GM10266 (cell line): Measurements from ENCODE around the gene PTPRB.

Experiments used
- DNase-seq: peaks from one replicate; pipeline ENCODE4 v3.0.0; 2012; ENCODE audit errors: extremely low spot score
- TF ChIP-seq, protein P1 (sequence below): IDR thresholded peaks from 2 replicates; pipeline ENCODE4 v1.5.1; 2012; ENCODE audit warnings: mild to moderate bottlenecking, low read depth; ENCODE audit not compliant: control insufficient read depth, insufficient read depth; ENCODE audit errors: missing control alignments

Gene PTPRB

DNA sequence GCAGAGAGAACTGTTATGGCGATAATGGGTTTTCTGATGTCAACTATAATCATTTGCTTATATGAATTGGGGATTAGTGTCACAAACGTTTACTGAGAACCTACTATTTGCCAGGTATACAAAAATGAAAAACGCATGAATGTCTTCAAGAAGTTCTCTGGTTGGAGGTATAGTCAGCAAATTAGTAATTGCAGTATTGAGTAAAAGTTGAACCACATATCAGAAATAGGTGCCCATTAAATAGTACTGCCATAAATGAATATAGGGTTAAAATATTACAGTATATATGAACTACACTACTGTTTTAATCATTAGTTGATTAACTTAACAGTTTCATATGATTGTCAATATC lies 60.0 kb downstream of the PTPRB start:
- TF ChIP-seq, protein P1, sequence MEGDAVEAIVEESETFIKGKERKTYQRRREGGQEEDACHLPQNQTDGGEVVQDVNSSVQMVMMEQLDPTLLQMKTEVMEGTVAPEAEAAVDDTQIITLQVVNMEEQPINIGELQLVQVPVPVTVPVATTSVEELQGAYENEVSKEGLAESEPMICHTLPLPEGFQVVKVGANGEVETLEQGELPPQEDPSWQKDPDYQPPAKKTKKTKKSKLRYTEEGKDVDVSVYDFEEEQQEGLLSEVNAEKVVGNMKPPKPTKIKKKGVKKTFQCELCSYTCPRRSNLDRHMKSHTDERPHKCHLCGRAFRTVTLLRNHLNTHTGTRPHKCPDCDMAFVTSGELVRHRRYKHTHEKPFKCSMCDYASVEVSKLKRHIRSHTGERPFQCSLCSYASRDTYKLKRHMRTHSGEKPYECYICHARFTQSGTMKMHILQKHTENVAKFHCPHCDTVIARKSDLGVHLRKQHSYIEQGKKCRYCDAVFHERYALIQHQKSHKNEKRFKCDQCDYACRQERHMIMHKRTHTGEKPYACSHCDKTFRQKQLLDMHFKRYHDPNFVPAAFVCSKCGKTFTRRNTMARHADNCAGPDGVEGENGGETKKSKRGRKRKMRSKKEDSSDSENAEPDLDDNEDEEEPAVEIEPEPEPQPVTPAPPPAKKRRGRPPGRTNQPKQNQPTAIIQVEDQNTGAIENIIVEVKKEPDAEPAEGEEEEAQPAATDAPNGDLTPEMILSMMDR, result no peak

DNA sequence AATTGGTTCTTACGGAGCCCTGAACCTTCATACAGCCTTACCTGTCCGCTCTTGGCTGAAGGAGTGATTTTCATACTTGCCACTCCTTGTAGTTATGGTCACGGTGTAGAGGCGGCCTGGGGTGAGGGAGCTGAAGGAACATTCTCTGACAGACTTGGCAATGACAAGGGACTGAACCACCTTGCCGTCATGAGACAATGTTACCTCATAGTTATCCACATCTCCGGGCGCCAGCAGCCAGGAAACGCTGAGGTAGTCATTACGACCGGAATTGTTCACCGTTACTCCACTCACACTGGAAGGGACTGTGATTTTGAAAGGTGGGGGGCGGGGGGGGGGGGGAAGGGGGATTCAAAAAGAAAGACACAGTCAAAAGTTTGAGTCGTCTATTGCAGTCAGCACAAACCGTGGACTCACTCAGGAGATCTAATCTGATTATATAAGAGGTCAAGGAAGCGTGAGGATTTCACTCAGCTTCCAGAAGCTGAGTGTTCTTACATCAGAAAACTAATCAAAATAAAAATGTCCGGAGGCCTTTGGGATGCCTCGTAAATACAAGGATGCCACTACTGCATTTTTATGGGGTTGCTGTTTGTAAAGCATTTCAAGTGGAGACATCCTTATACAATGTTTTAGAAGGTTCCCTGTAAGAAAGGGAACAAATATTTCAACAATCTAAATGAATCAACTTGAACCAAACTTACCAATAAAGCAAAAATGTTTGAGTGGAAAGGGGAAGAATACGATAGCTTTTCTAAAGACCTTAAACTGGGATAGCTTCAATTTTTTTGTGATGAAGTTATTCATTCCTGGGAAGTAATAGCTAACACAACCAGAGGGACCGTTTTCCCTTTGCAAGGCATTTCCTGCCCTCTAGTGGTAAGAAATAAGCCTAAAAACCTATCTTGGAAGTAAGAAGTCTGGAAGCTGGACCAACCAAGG lies 60.6 kb downstream of the PTPRB start:
- TF ChIP-seq, protein P1, result peak; percentile 64
- peak; percentile 23 for DNase-seq

More for the DNA sequence above, 60.0 kb downstream of the PTPRB start:
- DNase-seq, result no peak

DNA sequence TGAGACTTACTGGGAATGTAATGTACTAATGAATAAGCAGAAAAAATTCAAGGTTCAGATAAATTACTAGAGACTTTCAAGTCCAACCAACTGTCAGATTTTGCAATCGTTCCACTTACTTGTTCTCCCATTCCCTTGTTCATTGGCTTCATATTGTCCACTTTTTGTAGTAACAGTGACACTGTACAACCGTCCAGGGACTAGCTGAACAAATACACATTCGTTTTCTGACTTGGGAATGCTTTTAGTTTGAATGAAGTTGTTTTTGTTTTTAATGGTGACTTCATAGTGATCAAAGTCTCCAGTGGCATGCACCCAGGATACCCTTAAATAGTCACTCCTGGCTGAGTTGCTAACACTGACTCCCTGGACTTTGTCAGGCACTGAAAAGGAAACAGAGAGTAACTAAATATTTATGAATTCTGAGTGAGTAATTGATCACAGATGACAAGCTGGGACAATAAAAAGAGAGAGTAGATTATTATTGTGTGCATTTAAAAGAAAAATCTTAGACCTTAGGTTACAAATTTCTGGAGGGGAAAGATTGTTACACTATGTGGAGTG lies 65.4 kb downstream of the PTPRB start:
- DNase-seq, result no peak
- TF ChIP-seq, protein P1, result no peak

DNA sequence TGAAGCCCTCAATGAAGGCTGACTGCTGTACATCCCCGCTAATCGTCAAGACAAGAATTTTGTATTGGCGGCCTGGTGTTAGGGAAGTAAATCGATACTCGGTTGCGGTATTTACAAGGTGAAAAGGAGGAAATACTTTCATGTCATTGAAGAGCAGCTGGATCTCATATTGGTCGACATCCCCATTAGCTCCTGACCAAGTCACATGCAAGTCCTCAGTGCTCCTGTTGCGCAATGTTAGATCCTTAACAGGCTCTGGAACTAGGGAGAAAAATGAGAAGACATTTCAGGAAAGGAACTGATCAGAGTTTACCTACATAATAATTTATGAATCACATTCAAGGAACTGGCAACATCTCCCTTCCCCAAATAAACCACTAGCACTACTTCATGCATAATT lies 66.2 kb downstream of the PTPRB start:
- TF ChIP-seq, protein P1, result no peak

DNA sequence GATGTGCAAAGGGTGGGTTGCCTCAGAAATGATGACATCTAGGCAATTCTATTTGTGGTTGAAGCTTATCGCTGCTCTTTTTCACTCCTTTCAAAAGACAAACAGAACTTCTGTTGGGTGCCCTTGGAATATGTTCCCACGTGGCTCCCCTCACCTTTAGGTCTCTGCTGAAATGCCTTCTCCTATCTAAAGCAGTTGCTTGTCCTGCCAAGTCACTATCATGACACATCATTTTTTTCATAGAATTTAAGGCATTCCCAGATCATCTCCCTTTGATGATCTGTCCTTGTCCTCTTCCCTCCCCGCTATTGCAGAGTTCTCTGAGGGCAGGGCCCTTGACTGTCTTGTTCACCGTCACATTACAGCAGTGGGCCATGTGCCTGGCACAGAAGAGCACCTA lies 75.7 kb downstream of the PTPRB start:
- DNase-seq, result no peak
- TF ChIP-seq, protein P1, result no peak

More for the DNA sequence above, 66.2 kb downstream of the PTPRB start:
- DNase-seq, result no peak

DNA sequence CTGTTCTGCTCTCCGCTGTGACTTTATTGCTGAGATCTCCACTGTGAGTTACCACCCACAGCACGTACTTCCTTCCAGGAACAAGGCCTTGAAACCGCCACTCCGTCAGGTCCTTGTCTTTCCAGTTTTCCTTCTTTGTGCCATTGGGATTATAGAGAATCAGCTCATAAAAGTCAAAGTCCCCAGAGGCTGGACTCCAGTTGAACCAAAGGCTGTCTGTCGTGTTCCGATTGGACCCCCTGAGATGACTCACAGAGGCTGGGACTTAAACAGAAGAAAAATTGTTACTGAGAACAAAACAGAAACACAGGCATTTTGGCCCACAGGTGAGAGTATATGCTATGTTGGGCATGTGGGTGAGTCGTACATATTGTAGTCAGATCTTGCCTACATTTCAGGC lies 76.6 kb downstream of the PTPRB start:
- no peak for DNase-seq
- TF ChIP-seq, protein P1, result no peak

DNA sequence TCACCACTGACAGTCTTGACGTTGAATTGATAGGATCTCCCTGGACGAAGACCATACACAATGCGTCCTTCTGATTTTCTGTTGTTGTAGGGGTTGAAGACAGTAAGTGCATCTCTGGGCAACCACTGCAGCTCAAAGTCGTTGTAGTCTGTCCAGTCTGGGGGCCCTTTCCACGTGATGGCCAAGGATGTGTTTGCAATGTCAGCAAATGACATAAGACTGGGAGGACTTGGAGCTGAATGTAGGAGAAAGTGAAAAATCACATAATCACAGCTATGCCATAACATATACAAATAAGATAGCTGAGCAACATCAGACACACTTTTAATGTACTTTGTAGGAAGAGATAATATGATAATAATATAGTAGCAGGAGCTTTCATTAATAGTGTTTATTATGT lies 77.8 kb downstream of the PTPRB start:
- no peak for DNase-seq

More for the DNA sequence above, 77.8 kb downstream of the PTPRB start:
- TF ChIP-seq, protein P1, result no peak
